Stomach (tissue), 9 donors: ENCODE results near the gene JAKMIP1. TPM values are rescaled to one million over a fixed set of nuclear protein-coding genes. Genes with fewer than 3 reads are reported as not detected.

ENCODE experiments used
- DNase-seq, 2 donors: peaks; one replicate each; pipeline versions ENCODE4 v3.0.0 to v3.0.0-alpha.2; 2013 to 2019
- H3K27ac ChIP-seq, 5 donors: fragments of 200-600 bp in 4 of 5; sonication (generic) in 4 of 5; one replicate each; pipeline ENCODE4 v1.5.1; 2013 to 2019; ENCODE audit warnings: mild to moderate bottlenecking in 1 of 5, moderate library complexity in 1 of 5
- H3K27me3 ChIP-seq, 3 donors: fragments of 200-600 bp; sonication (generic); one replicate each; pipeline ENCODE4 v1.5.1; 2017 to 2019; ENCODE audit warnings: mixed run types in 1 of 3
- H3K36me3 ChIP-seq, 4 donors: fragments of 200-600 bp; sonication (generic); 1 replicate in 3 of 4; 2 replicates in 1 of 4; pipeline ENCODE4 v1.5.1; 2016 to 2019
- H3K4me1 ChIP-seq, 4 donors: fragments of 200-600 bp; sonication (generic); one replicate each; pipeline ENCODE4 v1.5.1; 2016 to 2019
- H3K4me3 ChIP-seq, 4 donors: fragments of 200-600 bp; sonication (generic) in 3 of 4; one replicate each; pipeline ENCODE4 v1.5.1; 2016 to 2019; ENCODE audit warnings: mild to moderate bottlenecking in 1 of 4
- H3K9me3 ChIP-seq, 4 donors: fragments of 200-600 bp; sonication (generic); one replicate each; pipeline ENCODE4 v1.5.1; 2016 to 2019
- CTCF ChIP-seq, 7 experiments: fragments of 450-650 bp in 4 of 7; fragments of 200-600 bp in 3 of 7; sonication (generic) in 3 of 7; IDR thresholded peaks; one replicate each; pipeline ENCODE4 v1.5.1; 2016 to 2019; ENCODE audit warnings: antibody characterized with exemption in 7 of 7, control low read depth in 2 of 7, mild to moderate bottlenecking in 1 of 7
- EP300 ChIP-seq: sonication (generic); formaldehyde crosslinking; IDR thresholded peaks from one replicate; pipeline ENCODE4 v1.6.1; 2017; ENCODE audit warnings: antibody characterized with exemption
- POLR2A ChIP-seq, 4 donors: fragments of 450-650 bp; IDR thresholded peaks; one replicate each; pipeline ENCODE4 v1.6.1; 2016; ENCODE audit warnings: antibody characterized with exemption in 4 of 4, control low read depth in 2 of 4, mild to moderate bottlenecking in 1 of 4, moderate library complexity in 1 of 4
- POLR2AphosphoS5 ChIP-seq, 3 donors: sonication (generic); formaldehyde crosslinking; IDR thresholded peaks; one replicate each; pipeline ENCODE4 v1.6.1; 2016; ENCODE audit warnings: antibody characterized with exemption in 3 of 3
- whole genome bisulfite sequencing, 5 donors: extraction: QIAGEN DNeasy Blood & Tissue Kit in 3 of 5; methylation state at CpG; one replicate each; pipeline versions ENCODE4 v1.1.5 to v1.1.7; 2013 to 2018; 5-methylcytosine and 5-hydroxymethylcytosine counted together
- intact Hi-C: fragments of 100-400 bp; cut with DNase I; formaldehyde crosslinking; loops from one replicate; pipeline ENCODE4 v1.15.1; 2023; ENCODE audit warnings: low total_unique reads
- polyA plus RNA-seq, 3 donors: library from polyadenylated mRNA; stranded (reverse); fragments of 200-250 nt; gene quantifications; one replicate each; pipeline ENCODE4 v1.2.3, GENCODE V29; 2013
- total RNA-seq, 5 donors: library from RNA; depleted of rRNA; stranded (reverse); fragments of >200 nt; gene quantifications; one replicate each; pipeline versions ENCODE4 v1.1.0 to v1.2.3, GENCODE V29; 2014 to 2016
- donor health status: healthy with polysubstance abuse.
- donor health status: Bipolar disorder and iron deficiency.
- donor health status: healthy.

Gene JAKMIP1
- total and polyA plus RNA-seq, 8 donors: 0.18 to 10.3 (median 0.54) TPM; not detected in 2

GRCh38 chr4:6196871-6197270, 3.5 kb downstream of the JAKMIP1 start:
- H3K27me3 ChIP-seq: peaks cover 10 to 98% (median 48%) of the 10 kb centered on the region in 3 donors
- DNase-seq: no peak
- intact Hi-C loops: no loop called here

GRCh38 chr4:6196324-6196723, 4.0 kb downstream of the JAKMIP1 start:
- TF ChIP-seq EP300: no peak
- no peak for TF ChIP-seq CTCF (IDR thresholded peaks at IDR 0.05)
- TF ChIP-seq POLR2A (IDR thresholded peaks at IDR 0.05): no peak
- WGBS, 5 donors: 75 to 86% (median 80%) methylated on average over 8 of the region's 8 CpGs
- Histone ChIP-seq H3K9me3 (peaks cover 0 to 3% (median 2%) of the 10 kb centered on the region in 4 donors), H3K27me3 (peaks cover 10 to 96% (median 48%) of the 10 kb centered on the region in 3 donors), H3K27ac (no peak overlapping the region), H3K4me1 (peaks cover 22 to 29% (median 27%) of the 10 kb centered on the region in 4 donors), H3K36me3 (no peaks in the 10 kb centered on the region), H3K4me3 (no peak overlapping the region)
- intact Hi-C loops: no loop called here
- no peak for DNase-seq

More at GRCh38 chr4:6196871-6197270, 3.5 kb downstream of the JAKMIP1 start:
- 76 to 86% (median 81%) methylated on average over 11 of the region's 11 CpGs for WGBS, 5 donors
- Histone ChIP-seq H3K36me3 (no peaks in the 10 kb centered on the region), H3K27ac (no peak overlapping the region), H3K4me1 (peaks cover 22 to 29% (median 27%) of the 10 kb centered on the region in 4 donors), H3K9me3 (peaks cover 0 to 8% (median 8%) of the 10 kb centered on the region in 4 donors), H3K4me3 (no peak overlapping the region)
- TF ChIP-seq CTCF (IDR thresholded peaks at IDR 0.05) (no peak), POLR2AphosphoS5 (IDR thresholded peaks at IDR 0.05) (no peak), EP300 (no peak), POLR2A (IDR thresholded peaks at IDR 0.05) (no peak)

GRCh38 chr4:6195602-6196319, 4.6 kb downstream of the JAKMIP1 start:
- H3K36me3 ChIP-seq: no peaks in the 10 kb centered on the region
- H3K9me3 ChIP-seq: no peaks in the 10 kb centered on the region
- no peak overlapping the region for H3K4me3 ChIP-seq
- H3K27ac ChIP-seq: no peak overlapping the region
- peaks cover 21 to 25% (median 23%) of the 10 kb centered on the region in 4 donors for H3K4me1 ChIP-seq
- DNase-seq: no peak
- TF ChIP-seq POLR2A (IDR thresholded peaks at IDR 0.05): no peak
- no peak for TF ChIP-seq EP300
- no peak for TF ChIP-seq POLR2AphosphoS5 (IDR thresholded peaks at IDR 0.05)
- TF ChIP-seq CTCF (IDR thresholded peaks at IDR 0.05): no peak
- intact Hi-C loops: no loop called here
- peaks cover 10 to 96% (median 44%) of the 10 kb centered on the region in 3 donors for H3K27me3 ChIP-seq
- 62 to 66% (median 65%) methylated on average over 12 of the region's 12 CpGs for WGBS, 5 donors

GRCh38 chr4:6194458-6195195, 5.7 kb downstream of the JAKMIP1 start:
- 81 to 90% (median 85%) methylated on average over 10 to 12 of the region's 12 CpGs for WGBS, 5 donors
- Histone ChIP-seq H3K27ac (no peak overlapping the region), H3K36me3 (no peaks in the 10 kb centered on the region), H3K4me1 (peaks cover 10 to 14% (median 12%) of the 10 kb centered on the region in 4 donors), H3K9me3 (no peaks in the 10 kb centered on the region), H3K27me3 (peaks cover 10 to 96% (median 32%) of the 10 kb centered on the region in 3 donors), H3K4me3 (no peak overlapping the region)
- intact Hi-C loops: no loop called here
- no peak for TF ChIP-seq EP300
- TF ChIP-seq POLR2AphosphoS5 (IDR thresholded peaks at IDR 0.05): no peak
- DNase-seq: no peak
